Type B pancreatic cell (in vitro differentiated cells): ENCODE data around the gene SPATA16. TPM values are rescaled to one million over a fixed set of nuclear protein-coding genes. Genes with fewer than 3 reads are reported as not detected.
"Not testable (repeated sequence)": the region's sequence is repeated elsewhere in the genome, so short reads cannot be mapped to it uniquely, and the experiment has no call there.

Source experiments
- DNase-seq: peaks from one replicate; pipeline ENCODE4 v3.0.0; 2021; ENCODE audit warnings: mixed read lengths; ENCODE audit not compliant: unreplicated experiment; ENCODE audit errors: extremely low spot score
- H3K27ac Mint-ChIP-seq: 2 replicates; pipeline ENCODE4 v1.8.0; 2021; ENCODE audit warnings: mild to moderate bottlenecking, mixed read lengths
- H3K27me3 Mint-ChIP-seq: 2 replicates; pipeline ENCODE4 v1.8.0; 2021; ENCODE audit warnings: mixed read lengths
- H3K36me3 Mint-ChIP-seq: 2 replicates; pipeline ENCODE4 v1.8.0; 2021; ENCODE audit warnings: mixed read lengths
- H3K4me1 Mint-ChIP-seq: one replicate; pipeline ENCODE4 v1.8.0; 2021; ENCODE audit warnings: mixed read lengths; ENCODE audit not compliant: unreplicated experiment
- H3K4me3 Mint-ChIP-seq: 2 replicates; pipeline ENCODE4 v1.8.0; 2021; ENCODE audit warnings: mild to moderate bottlenecking, mixed read lengths
- H3K9me3 Mint-ChIP-seq: 2 replicates; pipeline ENCODE4 v1.8.0; 2021; ENCODE audit warnings: mixed read lengths
- total RNA-seq: library from RNA; stranded (reverse); gene quantifications from 2 replicates; pipeline ENCODE4 v1.2.1, GENCODE V29; 2021; ENCODE audit warnings: low replicate concordance
- TF ChIP-seq, protein P1 (sequence below): fragments of 200-600 bp; sonication (generic); conservative IDR thresholded peaks from 2 replicates; pipeline ENCODE4 v1.5.0; 2021; ENCODE audit warnings: antibody characterized with exemption, mild to moderate bottlenecking

The SPATA16 gene
- total RNA-seq, 1 donor from 2014 or later = not detected

DNA sequence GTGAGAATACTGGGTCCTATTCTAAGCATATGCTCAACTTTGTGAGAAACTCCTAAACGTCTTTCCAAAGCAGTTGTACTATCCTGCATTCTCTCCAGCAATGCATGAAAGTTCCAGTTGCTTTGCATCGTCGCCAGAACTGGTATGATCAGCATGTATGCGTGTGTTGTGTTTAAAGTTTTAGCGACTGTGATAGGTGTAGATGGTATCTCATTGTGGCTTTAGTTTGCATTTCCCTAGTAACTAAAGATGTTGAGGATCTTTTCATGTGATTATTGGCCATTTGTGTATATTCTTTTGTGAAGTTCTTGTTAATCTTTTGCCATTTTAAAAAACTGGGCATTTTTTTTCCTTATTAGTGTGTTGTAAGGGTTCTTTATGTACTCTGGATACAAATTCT lies 115.1 kb downstream of the SPATA16 start:
- Mint-ChIP-seq H3K9me3 (no peaks in the 10 kb centered on the region), H3K36me3 (no peaks in the 10 kb centered on the region), H3K27ac (no peak overlapping the region), H3K4me1 (no peaks in the 10 kb centered on the region), H3K4me3 (no peak overlapping the region), H3K27me3 (no peaks in the 10 kb centered on the region)
- TF ChIP-seq, protein P1, sequence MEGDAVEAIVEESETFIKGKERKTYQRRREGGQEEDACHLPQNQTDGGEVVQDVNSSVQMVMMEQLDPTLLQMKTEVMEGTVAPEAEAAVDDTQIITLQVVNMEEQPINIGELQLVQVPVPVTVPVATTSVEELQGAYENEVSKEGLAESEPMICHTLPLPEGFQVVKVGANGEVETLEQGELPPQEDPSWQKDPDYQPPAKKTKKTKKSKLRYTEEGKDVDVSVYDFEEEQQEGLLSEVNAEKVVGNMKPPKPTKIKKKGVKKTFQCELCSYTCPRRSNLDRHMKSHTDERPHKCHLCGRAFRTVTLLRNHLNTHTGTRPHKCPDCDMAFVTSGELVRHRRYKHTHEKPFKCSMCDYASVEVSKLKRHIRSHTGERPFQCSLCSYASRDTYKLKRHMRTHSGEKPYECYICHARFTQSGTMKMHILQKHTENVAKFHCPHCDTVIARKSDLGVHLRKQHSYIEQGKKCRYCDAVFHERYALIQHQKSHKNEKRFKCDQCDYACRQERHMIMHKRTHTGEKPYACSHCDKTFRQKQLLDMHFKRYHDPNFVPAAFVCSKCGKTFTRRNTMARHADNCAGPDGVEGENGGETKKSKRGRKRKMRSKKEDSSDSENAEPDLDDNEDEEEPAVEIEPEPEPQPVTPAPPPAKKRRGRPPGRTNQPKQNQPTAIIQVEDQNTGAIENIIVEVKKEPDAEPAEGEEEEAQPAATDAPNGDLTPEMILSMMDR = no peak
- DNase-seq = no peak

DNA sequence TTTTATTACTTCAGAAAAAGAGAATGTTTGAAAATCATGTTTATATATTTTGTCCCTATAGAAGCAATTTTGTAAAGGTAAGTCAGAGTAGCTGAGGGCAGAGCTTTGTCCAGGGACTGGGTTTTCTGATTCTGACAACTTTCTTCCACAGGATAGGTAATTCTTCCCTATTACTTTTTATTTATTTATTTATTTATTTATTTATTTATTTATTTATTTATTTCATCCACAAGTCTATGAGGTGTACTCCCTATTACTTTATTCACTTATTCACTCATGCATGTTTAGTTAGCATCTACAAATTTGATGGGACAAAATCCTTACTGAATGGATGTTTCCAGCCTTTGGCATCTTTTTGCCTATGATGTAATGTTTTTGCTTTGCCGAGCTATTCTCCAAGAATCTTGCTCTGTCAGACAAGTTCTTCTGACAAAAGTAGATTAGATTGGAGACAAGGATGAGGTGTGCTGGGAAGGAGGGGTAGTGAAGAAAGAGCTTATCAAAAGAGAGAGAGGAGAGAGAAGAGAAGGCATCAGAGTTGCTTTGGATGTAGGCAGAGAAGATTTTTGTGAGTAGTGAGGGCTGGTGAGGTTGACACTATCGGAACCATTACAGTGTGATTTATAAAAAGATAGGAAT lies 119.4 kb downstream of the SPATA16 start:
- Mint-ChIP-seq H3K4me3 (no peak overlapping the region), H3K4me1 (no peaks in the 10 kb centered on the region), H3K36me3 (no peaks in the 10 kb centered on the region), H3K27ac (no peak overlapping the region), H3K9me3 (no peaks in the 10 kb centered on the region), H3K27me3 (no peaks in the 10 kb centered on the region)
- TF ChIP-seq, protein P1 = no peak
- DNase-seq = no peak

DNA sequence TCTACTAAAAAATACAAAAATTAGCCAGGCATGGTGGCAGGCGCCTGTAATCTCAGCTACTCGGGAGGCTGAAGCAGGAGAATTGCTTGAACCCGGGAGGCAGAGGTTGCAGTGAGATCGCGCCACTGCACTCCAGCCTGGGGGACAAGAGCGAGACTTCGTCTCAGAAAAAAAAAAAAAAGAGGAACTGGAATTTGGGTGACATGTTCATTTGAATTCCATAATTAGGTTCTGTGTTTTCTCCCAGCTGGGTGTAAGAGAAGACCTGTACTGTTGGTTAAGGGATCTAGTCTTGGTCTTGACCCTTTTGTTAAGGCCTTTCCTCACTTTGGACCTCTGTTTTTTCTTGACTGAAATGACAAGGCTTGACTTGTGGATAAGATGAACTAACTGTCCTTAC lies 120.9 kb downstream of the SPATA16 start:
- H3K4me1 Mint-ChIP-seq, H3K36me3 Mint-ChIP-seq, DNase-seq, H3K27ac Mint-ChIP-seq, H3K27me3 Mint-ChIP-seq, H3K9me3 Mint-ChIP-seq, H3K4me3 Mint-ChIP-seq: not testable (repeated sequence)

DNA sequence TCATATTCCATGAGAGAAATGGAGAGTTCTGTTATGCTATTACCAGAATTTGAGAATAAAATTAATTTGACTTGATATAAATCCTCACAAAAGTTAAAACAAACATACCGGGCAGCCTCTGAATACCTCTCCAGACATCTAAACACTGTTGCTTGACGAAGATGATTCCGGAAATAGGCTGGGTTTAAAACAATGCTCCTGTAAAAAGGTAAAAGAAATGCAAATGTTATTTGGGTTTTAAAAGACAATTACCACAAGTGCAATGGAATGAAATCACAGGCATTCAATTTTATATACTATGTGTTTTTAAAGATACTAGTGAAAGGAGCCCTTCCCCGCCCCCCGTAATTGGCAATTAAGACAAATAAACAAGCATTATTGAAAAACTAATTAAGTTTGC lies 121.7 kb downstream of the SPATA16 start:
- no peak for DNase-seq
- no peaks in the 10 kb centered on the region for H3K27me3 Mint-ChIP-seq

DNA sequence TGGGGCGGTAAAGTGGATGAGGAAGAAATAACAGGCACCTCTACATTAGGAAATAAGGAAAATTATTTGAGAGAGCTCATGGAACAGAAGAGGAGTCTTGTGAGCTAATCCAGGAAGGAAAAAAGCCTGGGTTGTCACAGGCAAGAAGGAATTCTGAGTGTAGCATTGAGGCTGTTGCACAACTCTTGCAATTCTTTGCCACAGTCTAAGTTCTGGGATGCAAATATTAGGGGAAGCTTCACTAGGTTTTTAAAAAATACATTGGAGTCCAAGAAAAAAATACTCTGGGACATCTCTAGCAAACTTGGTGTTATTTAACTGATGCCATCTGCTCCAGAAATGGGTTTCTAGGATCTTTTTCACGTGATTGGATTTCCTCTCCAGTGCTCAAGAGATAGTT lies 122.3 kb downstream of the SPATA16 start:
- DNase-seq = no peak
- Mint-ChIP-seq H3K36me3 (no peaks in the 10 kb centered on the region), H3K4me3 (no peak overlapping the region), H3K9me3 (no peaks in the 10 kb centered on the region), H3K27ac (no peak overlapping the region), H3K4me1 (no peaks in the 10 kb centered on the region), H3K27me3 (no peaks in the 10 kb centered on the region)
- TF ChIP-seq, protein P1 = no peak

More for the DNA sequence above, 121.7 kb downstream of the SPATA16 start:
- no peaks in the 10 kb centered on the region for H3K9me3 Mint-ChIP-seq
- H3K36me3 Mint-ChIP-seq = no peaks in the 10 kb centered on the region
- H3K27ac Mint-ChIP-seq = no peak overlapping the region
- no peak overlapping the region for H3K4me3 Mint-ChIP-seq
- TF ChIP-seq, protein P1 = no peak
- no peaks in the 10 kb centered on the region for H3K4me1 Mint-ChIP-seq

DNA sequence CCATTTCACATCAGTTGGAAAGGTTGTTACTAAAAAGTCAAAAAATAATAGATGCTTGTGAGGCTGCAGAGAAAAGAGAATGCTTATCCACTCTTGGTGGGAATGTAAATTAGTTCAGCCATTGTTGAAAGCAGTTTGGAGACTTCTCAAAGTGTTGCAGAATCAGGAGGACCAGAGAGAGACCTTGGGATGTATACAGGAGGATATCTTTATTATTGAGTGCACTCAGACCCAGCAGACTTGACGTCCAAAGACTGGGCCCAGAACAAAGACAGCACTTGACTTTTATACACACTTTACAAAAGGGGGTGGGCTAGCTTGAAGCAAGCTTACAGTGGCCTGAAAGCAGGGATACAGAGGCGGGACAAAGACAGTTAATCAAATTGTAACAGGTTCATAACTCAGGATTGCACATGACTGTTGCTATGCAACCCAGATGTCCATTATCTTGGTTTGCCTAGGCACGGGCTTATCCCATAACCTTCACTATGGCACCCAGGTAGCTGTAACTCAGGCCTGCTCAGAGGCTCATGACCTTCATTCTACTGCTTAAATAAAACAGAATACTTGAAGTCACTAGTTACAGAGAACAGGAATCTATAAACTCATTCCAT lies 127.7 kb downstream of the SPATA16 start:
- DNase-seq = no peak
- H3K9me3 Mint-ChIP-seq = no peaks in the 10 kb centered on the region

More for the DNA sequence above, 127.7 kb downstream of the SPATA16 start:
- Mint-ChIP-seq H3K36me3 (no peaks in the 10 kb centered on the region), H3K27me3 (no peaks in the 10 kb centered on the region), H3K27ac (no peak overlapping the region), H3K4me1 (no peaks in the 10 kb centered on the region), H3K4me3 (no peak overlapping the region)
- TF ChIP-seq, protein P1 = no peak
